SU-DHL-6 (cell line): ENCODE measurements around the gene CYP26C1.

Source experiments
- H2AFZ ChIP-seq: fragments of 200-600 bp; sonication (generic); 2 replicates; pipeline ENCODE4 v1.6.1; 2014; ENCODE audit warnings: low read depth, mild to moderate bottlenecking, moderate library complexity, mixed read lengths, antibody characterized with exemption, low read length; ENCODE audit not compliant: severe bottlenecking
- H3F3A ChIP-seq: fragments of 200-600 bp; shearing (Covaris generic); 2 replicates; pipeline ENCODE4 v1.6.0; 2016; ENCODE audit warnings: antibody characterized with exemption, mild to moderate bottlenecking; ENCODE audit not compliant: insufficient read depth
- H3K27ac ChIP-seq: fragments of 200-600 bp; sonication (generic); 2 replicates; pipeline ENCODE4 v1.5.1; 2016; ENCODE audit warnings: low read depth, mild to moderate bottlenecking, low read length, moderate library complexity, mixed read lengths
- H3K27me3 ChIP-seq: fragments of 200-600 bp; sonication (generic), shearing (Covaris generic); 2 replicates; pipeline ENCODE4 v1.6.0; 2014; ENCODE audit warnings: mild to moderate bottlenecking, low read length
- H3K36me3 ChIP-seq: fragments of 200-600 bp; sonication (generic); 2 replicates; pipeline ENCODE4 v1.6.1; 2014; ENCODE audit warnings: mild to moderate bottlenecking, low read length, mixed read lengths
- H3K4me2 ChIP-seq: fragments of 300-600, 200-600 bp; shearing (Covaris generic), sonication (generic); 2 replicates; pipeline ENCODE4 v1.6.0; 2014; ENCODE audit warnings: low read length, low read depth, mild to moderate bottlenecking; ENCODE audit not compliant: poor library complexity, severe bottlenecking
- H3K4me3 ChIP-seq: fragments of 200-600 bp; sonication (generic); 2 replicates; pipeline ENCODE4 v1.5.1; 2014; ENCODE audit warnings: antibody characterized with exemption, low read length, mild to moderate bottlenecking, mixed read lengths; ENCODE audit not compliant: insufficient read depth, poor library complexity, severe bottlenecking
- H3K79me2 ChIP-seq: fragments of 200-600 bp; sonication (generic); 2 replicates; pipeline ENCODE4 v1.6.1; 2014; ENCODE audit warnings: mild to moderate bottlenecking, low read length, moderate library complexity; ENCODE audit not compliant: insufficient read depth
- H3K9ac ChIP-seq: fragments of 200-600 bp; sonication (generic); 2 replicates; pipeline ENCODE4 v1.7.0; 2014; ENCODE audit warnings: mild to moderate bottlenecking, low read length
- H3K9me2 ChIP-seq: fragments of 200-600 bp; sonication (generic); replicated peaks from 2 replicates; pipeline ENCODE4 v1.6.1; 2014; ENCODE audit warnings: low read length; ENCODE audit not compliant: insufficient read depth
- H3K9me3 ChIP-seq: fragments of 200-600 bp; sonication (generic); 2 replicates; pipeline ENCODE4 v1.6.1; 2014; ENCODE audit warnings: low read length, mixed read lengths; ENCODE audit not compliant: insufficient read depth
- H4K20me1 ChIP-seq: fragments of 200-600 bp; sonication (generic); 2 replicates; pipeline ENCODE4 v1.6.1; 2014; ENCODE audit warnings: low read depth, mild to moderate bottlenecking, antibody characterized with exemption, low read length, moderate library complexity, mixed read lengths
- CTCF ChIP-seq: fragments of 200-600 bp; sonication (generic); IDR thresholded peaks from one replicate; pipeline ENCODE4 v1.5.1; 2017; ENCODE audit warnings: antibody characterized with exemption, mild to moderate bottlenecking, low read length, moderate library complexity; ENCODE audit not compliant: insufficient read depth, poor library complexity, severe bottlenecking
- EZH2phosphoT487 ChIP-seq: fragments of 200-600 bp; sonication (generic), shearing (Covaris generic); conservative IDR thresholded peaks from 2 replicates; pipeline ENCODE4 v1.6.1; 2018; ENCODE audit warnings: mild to moderate bottlenecking, antibody characterized with exemption, low read length, moderate library complexity, mixed read lengths

The CYP26C1 gene

GRCh38 chr10:93110472-93111146, 50.0 kb downstream of the CYP26C1 start:
- Histone ChIP-seq H3K27me3 (no peaks in the 10 kb centered on the region), H3K9ac (no peak overlapping the region), H3F3A (no peaks in the 10 kb centered on the region), H3K9me3 (no peaks in the 10 kb centered on the region), H3K36me3 (no peaks in the 10 kb centered on the region), H3K4me2 (no peak overlapping the region), H3K27ac (no peak overlapping the region), H2AFZ (no peak overlapping the region), H3K9me2 (no peaks in the 10 kb centered on the region), H4K20me1 (no peaks in the 10 kb centered on the region), H3K79me2 (no peaks in the 10 kb centered on the region), H3K4me3 (no peak overlapping the region)
- TF ChIP-seq EZH2phosphoT487 (no peak), CTCF (no peak)

GRCh38 chr10:93113042-93113441, 52.4 kb downstream of the CYP26C1 start:
- H3K27me3 ChIP-seq, result no peaks in the 10 kb centered on the region
- H3F3A ChIP-seq, result no peaks in the 10 kb centered on the region
- H3K36me3 ChIP-seq, result no peaks in the 10 kb centered on the region
- no peaks in the 10 kb centered on the region for H3K9me3 ChIP-seq
- H3K27ac ChIP-seq, result no peak overlapping the region
- H3K9me2 ChIP-seq, result no peaks in the 10 kb centered on the region
- no peaks in the 10 kb centered on the region for H3K79me2 ChIP-seq
- TF ChIP-seq EZH2phosphoT487 (no peak), CTCF (no peak)
- no peaks in the 10 kb centered on the region for H4K20me1 ChIP-seq
- no peak overlapping the region for H3K4me2 ChIP-seq
- H2AFZ ChIP-seq, result no peak overlapping the region
- no peak overlapping the region for H3K4me3 ChIP-seq
- H3K9ac ChIP-seq, result no peak overlapping the region

- H3K27ac ChIP-seq, result no peak overlapping the region
- no peaks in the 10 kb centered on the region for H3F3A ChIP-seq
- no peaks in the 10 kb centered on the region for H3K79me2 ChIP-seq
- no peak overlapping the region for H3K4me3 ChIP-seq
- H3K9me3 ChIP-seq, result no peaks in the 10 kb centered on the region
- H3K9ac ChIP-seq, result no peak overlapping the region
- no peaks in the 10 kb centered on the region for H3K27me3 ChIP-seq
- H3K9me2 ChIP-seq, result no peaks in the 10 kb centered on the region
- no peak overlapping the region for H2AFZ ChIP-seq
- TF ChIP-seq CTCF, result peak; percentile 45
- no peak for TF ChIP-seq EZH2phosphoT487
- H3K36me3 ChIP-seq, result no peaks in the 10 kb centered on the region
- no peak overlapping the region for H3K4me2 ChIP-seq
- H4K20me1 ChIP-seq, result no peaks in the 10 kb centered on the region
Measured at GRCh38 chr10:93115661-93116383, 55.2 kb downstream of the CYP26C1 start.
